GM10847 (cell line): Measurements from ENCODE around the gene C12orf50.

Experiments
- POLR2A ChIP-seq: IDR thresholded peaks from 2 replicates; pipeline ENCODE4 v1.6.1; 2011; ENCODE audit not compliant: insufficient read length; ENCODE audit errors: extremely low read depth

Gene C12orf50

GRCh38 chr12:88029093-88029665 is at the start of gene C12orf50:
Gene C12orf50 (minus strand): TSS chr12:88029401. CDS start chr12:88026962, 2,439 bp downstream.
- TF ChIP-seq POLR2A: no peak

GRCh38 chr12:88067301-88067700 is 38.1 kb upstream of the C12orf50 start:
- TF ChIP-seq POLR2A: no peak

- no peak for TF ChIP-seq POLR2A
Observed at GRCh38 chr12:88063375-88063774, 34.2 kb upstream of the C12orf50 start.

- TF ChIP-seq POLR2A: no peak
Observed at GRCh38 chr12:88062474-88062873, 33.3 kb upstream of the C12orf50 start.

GRCh38 chr12:88058719-88059077 is 29.5 kb upstream of the C12orf50 start:
- no peak for TF ChIP-seq POLR2A

GRCh38 chr12:88057994-88058718 is 29.0 kb upstream of the C12orf50 start:
- no peak for TF ChIP-seq POLR2A

- no peak for TF ChIP-seq POLR2A
Observed at GRCh38 chr12:88056571-88056970, 27.4 kb upstream of the C12orf50 start.

- no peak for TF ChIP-seq POLR2A
Observed at GRCh38 chr12:88052686-88053085, 23.5 kb upstream of the C12orf50 start.

- TF ChIP-seq POLR2A: no peak
Observed at GRCh38 chr12:88044035-88044434, 14.8 kb upstream of the C12orf50 start.

GRCh38 chr12:88037770-88038169 is 8.6 kb upstream of the C12orf50 start:
- TF ChIP-seq POLR2A: no peak

- TF ChIP-seq POLR2A: no peak
Observed at GRCh38 chr12:88036353-88036965, 7.3 kb upstream of the C12orf50 start.

- no peak for TF ChIP-seq POLR2A
Observed at GRCh38 chr12:88035907-88036289, 6.7 kb upstream of the C12orf50 start.

- TF ChIP-seq POLR2A: peak; percentile 90
Observed at GRCh38 chr12:88035271-88035906, 6.2 kb upstream of the C12orf50 start.

GRCh38 chr12:88026196-88026595 is 3.0 kb downstream of the C12orf50 start:
- no peak for TF ChIP-seq POLR2A

GRCh38 chr12:88017964-88018363 is 11.2 kb downstream of the C12orf50 start:
- no peak for TF ChIP-seq POLR2A

- no peak for TF ChIP-seq POLR2A
Observed at GRCh38 chr12:88015825-88016224, 13.4 kb downstream of the C12orf50 start.

- TF ChIP-seq POLR2A: no peak
Observed at GRCh38 chr12:88011755-88012154, 17.4 kb downstream of the C12orf50 start.

- no peak for TF ChIP-seq POLR2A
Observed at GRCh38 chr12:88006351-88006750, 22.9 kb downstream of the C12orf50 start.
